GM13976 (cell line): ENCODE measurements around the gene IL31.

ENCODE experiments used
- DNase-seq: peaks from one replicate; pipeline ENCODE4 v3.0.0; 2012; ENCODE audit warnings: low spot score
- in situ Hi-C: fragments of 300-500 bp; cut with MboI; formaldehyde crosslinking; loops from one replicate; pipeline ENCODE4 v1.12.0; 2022; ENCODE audit warnings: low sequenced_read_pairs, mixed read lengths, inconsistent platforms; ENCODE audit not compliant: unreplicated experiment
- TF ChIP-seq, protein P1 (sequence below): IDR thresholded peaks from 2 replicates; pipeline ENCODE4 v1.5.1; 2012; ENCODE audit warnings: borderline replicate concordance, mild to moderate bottlenecking; ENCODE audit not compliant: insufficient read depth; ENCODE audit errors: extremely low read depth, missing control alignments, control extremely low read depth

Gene IL31

DNA sequence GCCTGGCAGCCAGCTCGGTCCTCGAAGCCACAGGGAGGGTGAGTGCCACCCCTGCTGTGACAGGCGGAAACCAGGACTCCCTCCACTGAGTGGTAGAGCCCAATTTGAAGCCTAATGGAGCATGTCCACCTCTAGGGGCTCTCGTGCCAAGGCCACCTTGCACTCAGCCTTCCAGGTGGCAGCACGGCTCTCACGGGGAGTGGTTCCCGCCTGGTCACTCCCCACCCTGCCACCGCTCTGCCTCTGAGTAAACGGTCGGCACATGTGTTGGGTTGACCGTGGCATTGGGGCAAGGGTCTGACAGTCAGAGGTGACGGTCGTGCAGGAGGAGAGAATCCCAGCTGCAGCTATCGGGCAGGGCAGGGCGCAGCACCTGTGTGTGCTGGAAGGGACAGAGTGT, 34.8 kb downstream of the IL31 start:
- no peak for DNase-seq
- TF ChIP-seq, protein P1, sequence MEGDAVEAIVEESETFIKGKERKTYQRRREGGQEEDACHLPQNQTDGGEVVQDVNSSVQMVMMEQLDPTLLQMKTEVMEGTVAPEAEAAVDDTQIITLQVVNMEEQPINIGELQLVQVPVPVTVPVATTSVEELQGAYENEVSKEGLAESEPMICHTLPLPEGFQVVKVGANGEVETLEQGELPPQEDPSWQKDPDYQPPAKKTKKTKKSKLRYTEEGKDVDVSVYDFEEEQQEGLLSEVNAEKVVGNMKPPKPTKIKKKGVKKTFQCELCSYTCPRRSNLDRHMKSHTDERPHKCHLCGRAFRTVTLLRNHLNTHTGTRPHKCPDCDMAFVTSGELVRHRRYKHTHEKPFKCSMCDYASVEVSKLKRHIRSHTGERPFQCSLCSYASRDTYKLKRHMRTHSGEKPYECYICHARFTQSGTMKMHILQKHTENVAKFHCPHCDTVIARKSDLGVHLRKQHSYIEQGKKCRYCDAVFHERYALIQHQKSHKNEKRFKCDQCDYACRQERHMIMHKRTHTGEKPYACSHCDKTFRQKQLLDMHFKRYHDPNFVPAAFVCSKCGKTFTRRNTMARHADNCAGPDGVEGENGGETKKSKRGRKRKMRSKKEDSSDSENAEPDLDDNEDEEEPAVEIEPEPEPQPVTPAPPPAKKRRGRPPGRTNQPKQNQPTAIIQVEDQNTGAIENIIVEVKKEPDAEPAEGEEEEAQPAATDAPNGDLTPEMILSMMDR, result no peak
- in situ Hi-C loops, result no loop called here

DNA sequence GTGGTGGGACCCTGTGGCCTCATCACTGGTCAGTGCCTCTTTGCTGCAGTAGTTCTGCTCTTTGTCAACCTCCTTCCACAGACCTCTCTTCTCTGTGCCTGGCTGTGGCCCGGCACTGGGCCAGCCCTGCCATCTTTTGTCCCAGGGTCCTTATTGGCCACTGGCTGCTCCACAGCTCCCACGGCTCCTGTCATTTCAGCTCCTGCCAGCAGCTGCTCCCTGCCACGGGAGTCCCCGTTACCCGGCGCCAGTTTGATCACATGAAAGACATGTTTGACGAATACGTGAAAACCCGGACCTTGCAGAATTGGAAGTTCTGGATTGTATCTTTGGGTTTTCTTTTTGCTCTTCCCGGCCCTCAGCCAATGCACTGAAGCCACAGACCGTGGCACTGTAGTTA, 35.4 kb downstream of the IL31 start:
- in situ Hi-C loops, result no loop called here
- TF ChIP-seq, protein P1, result no peak
- no peak for DNase-seq

DNA sequence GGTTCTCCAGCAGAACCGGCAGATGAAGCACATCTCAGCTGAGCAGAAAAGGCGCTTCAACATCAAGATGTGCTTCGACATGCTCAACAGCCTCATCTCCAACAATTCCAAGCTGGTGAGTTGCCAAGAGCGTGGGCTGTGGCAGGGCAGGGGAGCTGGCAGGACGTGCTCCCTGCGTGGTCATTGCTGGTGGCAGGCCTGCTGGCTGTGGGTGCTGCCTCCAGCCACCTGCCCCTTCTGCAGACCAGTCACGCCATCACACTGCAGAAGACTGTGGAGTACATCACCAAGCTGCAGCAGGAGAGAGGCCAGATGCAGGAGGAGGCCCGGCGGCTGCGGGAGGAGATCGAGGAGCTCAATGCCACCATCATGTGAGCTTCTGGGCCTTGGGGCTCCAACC, 35.8 kb downstream of the IL31 start:
- no peak for DNase-seq
- TF ChIP-seq, protein P1, result no peak
- in situ Hi-C loops, result no loop called here

DNA sequence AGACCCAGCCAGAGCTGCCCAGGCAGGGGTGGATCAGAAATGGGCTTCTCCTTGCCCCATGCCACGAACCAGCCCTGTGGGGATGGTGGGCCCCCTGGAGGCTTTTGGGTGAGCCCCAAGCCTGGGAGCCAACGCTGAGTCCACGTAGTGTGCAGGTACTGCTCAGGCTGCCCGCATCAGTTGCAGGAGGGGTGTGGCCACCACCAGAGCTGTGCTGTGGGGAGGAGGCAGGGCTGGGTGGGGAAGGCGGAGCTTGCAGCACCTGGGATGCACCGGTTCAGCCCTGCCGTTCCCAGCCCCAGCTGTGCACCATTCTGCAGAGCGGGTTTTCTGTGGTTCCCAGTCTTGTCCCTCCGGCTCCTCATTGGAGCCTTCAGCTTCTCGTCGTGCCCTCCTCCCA, 36.3 kb downstream of the IL31 start:
- DNase-seq, result no peak
- in situ Hi-C loops, result no loop called here
- TF ChIP-seq, protein P1, result no peak

DNA sequence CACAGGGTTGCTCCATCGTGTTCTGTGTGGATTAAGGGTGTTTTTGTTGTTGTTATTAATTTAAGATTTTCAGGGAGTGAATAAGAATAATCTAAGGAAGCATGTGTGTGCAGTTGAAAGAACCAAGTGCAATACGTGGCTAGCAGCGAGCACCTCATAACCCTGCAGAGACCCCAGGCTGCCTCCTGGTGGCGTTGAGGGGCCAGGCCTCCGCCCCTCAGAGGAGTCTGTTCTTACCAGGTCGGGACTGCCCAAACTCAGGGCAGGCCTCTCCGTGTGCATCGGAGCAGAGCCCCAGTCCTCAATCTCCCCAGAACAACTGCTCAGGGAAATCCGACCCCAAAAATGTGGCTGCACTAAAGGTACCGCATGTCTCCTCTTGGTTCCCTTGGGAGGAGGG, 36.8 kb downstream of the IL31 start:
- DNase-seq, result no peak
- TF ChIP-seq, protein P1, result no peak
- in situ Hi-C loops, result no loop called here

DNA sequence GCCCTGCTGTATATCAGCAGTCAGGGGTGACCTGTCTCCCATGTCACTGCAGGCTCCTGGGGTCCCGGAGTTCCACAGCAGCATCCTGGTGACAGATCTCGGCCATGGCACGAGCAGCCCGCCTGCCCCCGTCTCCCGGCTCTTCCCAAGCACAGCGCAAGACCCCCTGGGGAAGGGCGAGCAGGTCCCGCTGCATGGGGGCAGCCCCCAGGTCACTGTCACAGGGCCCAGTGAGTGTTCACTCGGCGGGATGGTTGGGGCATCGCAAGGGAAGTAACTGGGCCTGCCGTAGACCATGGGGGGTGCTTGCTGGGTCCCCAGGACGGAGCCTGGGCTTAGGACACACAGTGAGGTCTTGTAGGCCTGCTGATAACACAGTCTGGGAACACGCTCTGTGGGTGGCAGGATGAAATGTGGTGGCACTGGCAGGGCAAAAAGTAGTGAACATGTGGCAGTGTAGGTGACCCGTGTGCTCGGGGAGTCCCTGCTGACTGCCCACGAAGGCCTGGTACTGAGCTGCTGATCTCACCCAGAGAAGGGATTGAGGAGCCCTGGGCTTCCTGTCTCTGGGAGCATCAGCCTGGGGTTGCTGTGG, 38.5 kb downstream of the IL31 start:
- TF ChIP-seq, protein P1, result no peak

DNA sequence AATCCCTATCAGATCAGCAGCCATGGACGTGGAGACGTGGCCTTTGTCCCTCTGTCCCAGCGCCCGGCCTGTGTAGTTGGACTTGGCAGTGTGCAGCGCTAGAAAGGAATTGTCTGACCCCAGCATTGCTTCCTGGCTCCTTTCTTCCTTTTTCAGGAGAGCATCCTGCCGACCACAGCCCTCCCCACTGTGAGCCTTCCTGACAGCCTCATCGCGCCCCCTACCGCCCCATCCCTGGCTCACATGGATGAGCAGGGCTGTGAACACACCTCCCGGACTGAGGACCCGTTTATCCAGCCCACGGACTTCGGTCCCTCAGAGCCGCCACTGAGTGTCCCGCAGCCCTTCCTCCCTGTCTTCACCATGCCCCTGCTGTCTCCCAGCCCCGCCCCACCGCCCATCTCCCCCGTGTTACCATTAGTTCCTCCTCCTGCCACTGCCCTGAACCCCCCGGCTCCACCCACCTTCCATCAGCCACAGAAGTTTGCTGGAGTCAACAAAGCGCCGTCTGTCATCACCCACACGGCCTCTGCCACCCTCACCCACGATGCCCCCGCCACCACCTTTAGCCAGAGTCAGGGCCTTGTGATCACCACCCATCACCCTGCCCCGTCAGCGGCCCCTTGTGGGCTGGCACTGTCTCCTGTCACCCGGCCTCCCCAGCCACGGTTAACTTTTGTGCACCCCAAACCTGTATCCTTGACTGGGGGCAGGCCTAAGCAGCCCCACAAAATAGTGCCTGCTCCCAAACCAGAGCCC, 40.6 kb downstream of the IL31 start:
- in situ Hi-C loops, result no loop called here
- TF ChIP-seq, protein P1, result no peak
- DNase-seq, result no peak

More for the DNA sequence above, 38.5 kb downstream of the IL31 start:
- no peak for DNase-seq
- in situ Hi-C loops, result no loop called here
